Hepatocyte (in vitro differentiated cells): ENCODE results near the gene GMCL1. TPM values are rescaled to one million over a fixed set of nuclear protein-coding genes. Genes with fewer than 3 reads are reported as not detected.
A peak's percentile ranks its signal among the peaks of the same experiment; 100 is the strongest.
"Not testable (repeated sequence)": the region's sequence is repeated elsewhere in the genome, so short reads cannot be mapped to it uniquely, and the experiment has no call there.

ENCODE experiments used
- DNase-seq: peaks from one replicate; pipeline ENCODE4 v3.0.0-alpha.2; 2016; ENCODE audit warnings: low spot score
- H2AFZ ChIP-seq: fragments of 200-600 bp; sonication (generic); 2 replicates; pipeline ENCODE4 v1.6.0; 2016; ENCODE audit warnings: antibody characterized with exemption, mild to moderate bottlenecking
- H3K27ac ChIP-seq: fragments of 200-600 bp; sonication (generic); 2 replicates; pipeline ENCODE4 v1.5.1; 2016; ENCODE audit warnings: mild to moderate bottlenecking
- H3K27me3 ChIP-seq: fragments of 200-600 bp; sonication (generic); 2 replicates; pipeline ENCODE4 v1.6.1; 2016
- H3K36me3 ChIP-seq: fragments of 200-600 bp; sonication (generic); replicated peaks from 2 replicates; pipeline ENCODE4 v1.5.1; 2016; ENCODE audit warnings: low read depth; ENCODE audit not compliant: insufficient read depth
- H3K4me1 ChIP-seq: fragments of 200-600 bp; sonication (generic); 2 replicates; pipeline ENCODE4 v1.5.1; 2016; ENCODE audit warnings: mild to moderate bottlenecking, moderate library complexity; ENCODE audit not compliant: insufficient read depth
- H3K4me2 ChIP-seq: fragments of 200-600 bp; sonication (generic); 2 replicates; pipeline ENCODE4 v1.6.0; 2016
- H3K4me3 ChIP-seq: fragments of 200-600 bp; sonication (generic); 2 replicates; pipeline ENCODE4 v1.5.1; 2016; ENCODE audit warnings: mild to moderate bottlenecking
- H3K79me2 ChIP-seq: fragments of 200-600 bp; sonication (generic); 2 replicates; pipeline ENCODE4 v1.6.0; 2017; ENCODE audit warnings: mild to moderate bottlenecking
- H3K9me2 ChIP-seq: fragments of 200-600 bp; sonication (generic); replicated peaks from 2 replicates; pipeline ENCODE4 v1.6.0; 2017; ENCODE audit warnings: mild to moderate bottlenecking; ENCODE audit not compliant: insufficient read depth
- H3K9me3 ChIP-seq: fragments of 200-600 bp; sonication (generic); 2 replicates; pipeline ENCODE4 v1.5.1; 2016; ENCODE audit warnings: low read depth, mild to moderate bottlenecking
- H4K20me1 ChIP-seq: fragments of 200-600 bp; sonication (generic); 2 replicates; pipeline ENCODE4 v1.6.0; 2016; ENCODE audit warnings: mild to moderate bottlenecking; ENCODE audit not compliant: insufficient read depth, poor library complexity, severe bottlenecking
- EZH2 ChIP-seq: fragments of 200-600 bp; sonication (generic); IDR thresholded peaks from 2 replicates; pipeline ENCODE4 v1.6.1; 2016; ENCODE audit warnings: antibody characterized with exemption, mild to moderate bottlenecking, borderline replicate concordance
- EZH2phosphoT487 ChIP-seq: fragments of 200-600 bp; sonication (generic); IDR thresholded peaks from one replicate; pipeline ENCODE4 v1.6.1; 2018; ENCODE audit warnings: antibody characterized with exemption, mild to moderate bottlenecking, low read depth, moderate library complexity; ENCODE audit not compliant: unreplicated experiment, severe bottlenecking
- WGBS: methylation state at CpG from one replicate; pipeline ENCODE4 v1.1.6; 2016; ENCODE audit warnings: low lambda C conversion rate; ENCODE audit errors: missing lambda C conversion rate; 5-methylcytosine and 5-hydroxymethylcytosine counted together
- polyA plus RNA-seq: library from polyadenylated mRNA; unstranded; fragments of >200 nt; fragmentation: Nextera tagmentation; extraction: Ambion mirVana; gene quantifications from 2 replicates; pipeline ENCODE4 v1.2.1, GENCODE V29; 2016
- total RNA-seq: library from RNA; depleted of rRNA; stranded (reverse); fragments of >200 nt; gene quantifications from 2 replicates; pipeline ENCODE4 v1.2.3, GENCODE V29; 2014
- TF ChIP-seq, protein P1 (sequence below): fragments of 200-600 bp; sonication (generic); IDR thresholded peaks from 2 replicates; pipeline ENCODE4 v1.5.1; 2016; ENCODE audit warnings: antibody characterized with exemption, mild to moderate bottlenecking; ENCODE audit not compliant: poor library complexity

The GMCL1 gene
- total and polyA plus RNA-seq, 2 experiments from 2014 or later = 18.1 to 18.8 TPM

- H3K79me2 ChIP-seq = peaks cover 20% of the 10 kb centered on the region
- H2AFZ ChIP-seq = peak overlapping the region; percentile 21
- peak overlapping the region; percentile 82 for H3K4me2 ChIP-seq
- WGBS = 31% methylated on average over 7 of the region's 7 CpGs
- no peak for TF ChIP-seq EZH2
- no peak for TF ChIP-seq EZH2phosphoT487
- TF ChIP-seq, protein P1, sequence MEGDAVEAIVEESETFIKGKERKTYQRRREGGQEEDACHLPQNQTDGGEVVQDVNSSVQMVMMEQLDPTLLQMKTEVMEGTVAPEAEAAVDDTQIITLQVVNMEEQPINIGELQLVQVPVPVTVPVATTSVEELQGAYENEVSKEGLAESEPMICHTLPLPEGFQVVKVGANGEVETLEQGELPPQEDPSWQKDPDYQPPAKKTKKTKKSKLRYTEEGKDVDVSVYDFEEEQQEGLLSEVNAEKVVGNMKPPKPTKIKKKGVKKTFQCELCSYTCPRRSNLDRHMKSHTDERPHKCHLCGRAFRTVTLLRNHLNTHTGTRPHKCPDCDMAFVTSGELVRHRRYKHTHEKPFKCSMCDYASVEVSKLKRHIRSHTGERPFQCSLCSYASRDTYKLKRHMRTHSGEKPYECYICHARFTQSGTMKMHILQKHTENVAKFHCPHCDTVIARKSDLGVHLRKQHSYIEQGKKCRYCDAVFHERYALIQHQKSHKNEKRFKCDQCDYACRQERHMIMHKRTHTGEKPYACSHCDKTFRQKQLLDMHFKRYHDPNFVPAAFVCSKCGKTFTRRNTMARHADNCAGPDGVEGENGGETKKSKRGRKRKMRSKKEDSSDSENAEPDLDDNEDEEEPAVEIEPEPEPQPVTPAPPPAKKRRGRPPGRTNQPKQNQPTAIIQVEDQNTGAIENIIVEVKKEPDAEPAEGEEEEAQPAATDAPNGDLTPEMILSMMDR = no peak
- H3K9me2 ChIP-seq = no peaks in the 10 kb centered on the region
- no peaks in the 10 kb centered on the region for H3K27me3 ChIP-seq
- H3K4me1 ChIP-seq = peaks cover 53% of the 10 kb centered on the region
- no peaks in the 10 kb centered on the region for H3K9me3 ChIP-seq
- no peaks in the 10 kb centered on the region for H4K20me1 ChIP-seq
- DNase-seq = peak; percentile 28
- peak overlapping the region; percentile 18 for H3K4me3 ChIP-seq
- H3K36me3 ChIP-seq = no peaks in the 10 kb centered on the region
- peak overlapping the region; percentile 97 for H3K27ac ChIP-seq
Measured at GRCh38 chr2:69798290-69798908, 31.1 kb upstream of the GMCL1 start.

DNA sequence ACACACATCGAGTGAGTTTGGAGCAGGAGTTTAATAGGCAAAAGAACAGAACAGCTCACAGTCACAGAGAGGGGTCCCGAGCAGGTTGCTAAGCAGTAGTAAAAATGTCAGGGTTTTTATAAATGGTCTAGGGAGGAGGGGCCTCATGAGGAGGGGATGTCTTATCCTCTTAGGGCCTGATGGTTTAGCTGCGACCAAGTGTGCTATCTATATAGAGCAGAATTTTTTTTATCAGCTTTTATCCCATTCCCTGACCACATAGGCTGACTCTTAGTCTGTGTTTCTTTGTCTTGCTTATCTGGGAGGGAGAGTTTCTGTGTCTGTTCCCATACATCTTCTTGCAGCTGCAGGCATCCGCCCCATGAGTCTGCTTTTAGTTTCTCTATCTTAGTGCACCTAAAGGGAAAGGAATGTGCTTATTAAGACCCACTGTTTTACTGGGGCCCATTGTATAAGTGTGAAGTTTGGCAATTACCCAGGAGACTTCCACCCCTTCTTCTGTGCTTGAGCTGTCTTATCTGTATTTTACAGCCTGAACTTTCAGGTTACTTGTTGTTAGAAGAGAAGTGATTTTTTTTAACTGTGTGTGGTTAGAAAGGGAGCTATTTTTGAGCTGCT lies 30.4 kb upstream of the GMCL1 start:
- H3K9me3 ChIP-seq = no peaks in the 10 kb centered on the region
- H3K27me3 ChIP-seq = no peaks in the 10 kb centered on the region
- H4K20me1 ChIP-seq = no peaks in the 10 kb centered on the region
- peaks cover 19% of the 10 kb centered on the region for H3K79me2 ChIP-seq
- DNase-seq = peak; percentile 77
- no peaks in the 10 kb centered on the region for H3K36me3 ChIP-seq
- peak overlapping the region; percentile 82 for H3K4me2 ChIP-seq
- 11% methylated on average over 4 of the region's 4 CpGs for WGBS
- no peaks in the 10 kb centered on the region for H3K9me2 ChIP-seq
- H3K27ac ChIP-seq = peak overlapping the region; percentile 97
- peaks cover 53% of the 10 kb centered on the region for H3K4me1 ChIP-seq
- peak overlapping the region; percentile 18 for H3K4me3 ChIP-seq
- H2AFZ ChIP-seq = peak overlapping the region; percentile 21
- TF ChIP-seq EZH2 = no peak
- TF ChIP-seq, protein P1 = no peak
- no peak for TF ChIP-seq EZH2phosphoT487

DNA sequence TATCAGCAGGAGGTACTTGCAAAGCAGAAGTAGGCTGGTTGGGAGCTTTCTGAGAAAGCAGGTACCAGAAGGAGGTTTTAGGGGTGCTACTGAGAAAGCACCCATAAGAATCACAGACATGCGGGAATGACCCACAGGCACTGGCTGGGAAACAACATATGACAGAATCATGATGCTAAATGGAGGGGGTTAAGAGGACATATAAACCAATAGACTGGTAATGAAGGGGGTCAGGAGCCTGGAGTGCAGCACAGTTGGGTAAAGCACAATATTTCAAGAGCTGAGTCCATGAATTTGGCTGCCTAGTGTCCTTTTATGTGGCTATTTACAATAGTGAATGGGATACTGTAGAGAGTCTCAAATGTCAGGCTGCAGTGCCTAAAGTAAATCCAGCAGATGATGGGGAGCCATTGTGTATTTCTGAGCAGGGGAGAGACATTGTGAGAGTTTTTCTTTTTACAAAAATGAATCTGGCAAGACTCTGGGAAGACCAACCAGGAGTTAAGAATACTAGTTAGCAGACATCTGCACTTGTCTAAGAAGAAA lies 27.6 kb upstream of the GMCL1 start:
- H3K4me3 ChIP-seq = no peak overlapping the region
- no peak overlapping the region for H3K4me2 ChIP-seq
- peaks cover 18% of the 10 kb centered on the region for H3K79me2 ChIP-seq
- H3K27ac ChIP-seq = peak overlapping the region; percentile 23
- no peaks in the 10 kb centered on the region for H3K36me3 ChIP-seq
- peaks cover 48% of the 10 kb centered on the region for H3K4me1 ChIP-seq
- no peaks in the 10 kb centered on the region for H3K27me3 ChIP-seq
- H3K9me2 ChIP-seq = no peaks in the 10 kb centered on the region
- DNase-seq = no peak
- TF ChIP-seq EZH2 (no peak), EZH2phosphoT487 (no peak)
- TF ChIP-seq, protein P1 = no peak
- H4K20me1 ChIP-seq = no peaks in the 10 kb centered on the region
- WGBS = 88% methylated on average over 1 of the region's 1 CpG
- H2AFZ ChIP-seq = no peak overlapping the region
- H3K9me3 ChIP-seq = no peaks in the 10 kb centered on the region

GRCh38 chr2:69802781-69803367 lies 26.6 kb upstream of the GMCL1 start:
- H3K9me2 ChIP-seq, H3K27me3 ChIP-seq, H3K9me3 ChIP-seq, H3K36me3 ChIP-seq, H3K4me3 ChIP-seq, H3K27ac ChIP-seq, H3K4me2 ChIP-seq, H2AFZ ChIP-seq, H4K20me1 ChIP-seq, DNase-seq: not testable (repeated sequence)
- Histone ChIP-seq H3K79me2 (peaks cover 13% of the 10 kb centered on the region), H3K4me1 (peaks cover 37% of the 10 kb centered on the region)
- WGBS = 90% methylated on average over 4 of the region's 4 CpGs
